HG03139 (cell line): ENCODE data around the gene PLPP2.

Experiments used
- ATAC-seq: cut with Tn5 transposase; IDR thresholded peaks from one replicate; pipeline ENCODE4 v1.9.1; 2021; ENCODE audit not compliant: unreplicated experiment

The PLPP2 gene

GRCh38 chr19:291006-291521 lies at the start of gene PLPP2:
PLPP2 (minus strand) TSS chr19:291403; CDS start chr19:291336, 67 bp downstream.
- ATAC-seq: no peak

GRCh38 chr19:340620-341385 lies 49.6 kb upstream of the PLPP2 start:
- no peak for ATAC-seq

DNA sequence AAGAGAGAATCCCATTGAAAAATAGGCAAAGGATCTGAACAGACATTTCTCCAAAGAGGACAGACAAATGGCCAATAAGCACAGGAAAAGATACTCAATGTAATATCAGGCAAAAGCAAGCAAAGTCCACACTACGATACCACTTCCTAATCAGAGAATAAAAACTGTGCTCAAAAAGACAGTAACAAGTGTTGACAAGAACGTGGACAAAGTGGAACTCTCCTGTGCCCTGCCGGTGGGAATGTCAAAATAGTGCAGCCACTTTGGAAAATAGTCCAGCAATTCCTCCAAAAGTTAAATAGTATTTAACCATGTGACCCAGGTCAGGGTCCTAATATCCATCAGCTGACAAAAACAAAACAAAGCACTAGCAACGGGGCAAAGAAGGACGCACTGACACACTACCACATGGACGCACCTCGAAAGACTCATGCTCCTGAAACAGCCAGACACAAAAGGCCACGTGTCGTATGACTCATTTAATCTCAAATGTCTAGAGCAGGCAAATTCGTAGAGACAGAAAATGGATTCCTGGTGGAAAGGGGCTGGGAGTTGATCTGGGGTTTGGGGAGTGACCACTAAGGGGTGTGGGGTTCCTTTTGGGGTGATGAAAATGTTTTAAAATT lies 48.2 kb upstream of the PLPP2 start:
- ATAC-seq: no peak

DNA sequence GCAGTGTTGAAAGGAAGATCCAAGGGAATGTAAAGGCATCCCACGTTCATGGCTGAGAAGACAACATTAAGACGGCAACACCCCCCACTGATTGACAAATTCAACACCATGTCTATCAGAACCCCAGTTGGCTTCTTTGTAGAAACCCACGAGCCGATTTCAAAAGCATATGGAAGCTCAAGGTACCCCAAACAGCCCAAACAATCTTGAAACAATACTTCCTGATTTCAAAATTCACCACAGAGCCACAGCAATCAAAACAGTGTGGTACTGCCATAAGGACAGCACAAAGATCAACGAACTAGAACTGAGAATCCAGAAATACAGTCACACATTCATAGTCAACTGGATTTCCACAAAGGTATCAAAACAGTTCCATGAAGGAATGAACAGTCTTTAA lies 47.2 kb upstream of the PLPP2 start:
- no peak for ATAC-seq

GRCh38 chr19:336067-336614 lies 44.9 kb upstream of the PLPP2 start:
- no peak for ATAC-seq

DNA sequence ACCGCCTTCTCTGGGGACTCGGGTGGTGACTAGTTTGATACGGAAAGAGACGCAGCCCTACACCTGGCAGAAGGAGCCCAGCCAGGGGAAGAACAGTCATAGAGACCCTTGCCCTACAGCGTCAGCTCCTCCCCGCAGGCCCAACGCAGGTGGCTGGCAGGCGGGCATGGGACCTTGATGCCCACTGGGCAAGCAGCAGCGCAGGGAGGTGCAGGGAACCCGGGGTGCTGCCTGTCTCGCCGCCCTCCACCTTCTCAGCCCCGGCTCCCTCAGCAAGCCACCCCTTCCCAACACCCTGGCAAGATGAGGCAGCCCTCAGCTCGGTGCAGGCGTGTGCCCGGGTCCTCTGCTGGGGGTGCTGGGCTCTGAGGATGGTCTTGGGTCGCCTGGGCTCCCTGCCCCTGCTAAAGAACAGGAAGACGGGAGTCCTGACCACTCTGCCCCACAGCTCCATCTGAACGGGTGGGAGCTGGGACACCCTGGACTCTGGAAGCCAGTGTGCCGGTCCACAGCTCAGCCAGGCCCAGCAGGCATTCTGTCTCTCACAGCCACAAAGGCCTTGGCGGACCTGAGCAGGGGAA lies 44.4 kb upstream of the PLPP2 start:
- no peak for ATAC-seq

DNA sequence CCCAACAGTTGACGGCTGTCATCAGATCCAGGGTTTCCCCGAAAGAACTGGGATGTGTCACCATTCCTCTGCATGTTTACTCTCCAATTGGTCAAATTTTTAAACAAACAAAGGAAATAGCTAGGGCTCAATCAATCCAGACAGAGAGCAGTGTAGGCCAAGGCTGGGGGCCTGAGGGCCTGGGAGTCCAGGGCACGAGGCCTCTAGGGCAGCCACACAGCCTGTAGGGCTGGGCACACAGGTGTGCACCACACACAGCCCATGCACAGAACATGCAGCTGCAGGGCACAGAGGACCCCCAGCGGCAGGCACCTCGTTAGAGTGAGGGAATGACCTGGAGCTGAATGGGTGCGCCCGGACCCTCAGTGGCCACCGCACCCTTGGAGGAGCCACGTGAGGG lies 43.9 kb upstream of the PLPP2 start:
- no peak for ATAC-seq

GRCh38 chr19:334296-335071 lies 43.3 kb upstream of the PLPP2 start:
- no peak for ATAC-seq

GRCh38 chr19:330503-330902 lies 39.3 kb upstream of the PLPP2 start:
- ATAC-seq: no peak

- ATAC-seq: no peak
Observed at GRCh38 chr19:329876-330275, 38.7 kb upstream of the PLPP2 start.

DNA sequence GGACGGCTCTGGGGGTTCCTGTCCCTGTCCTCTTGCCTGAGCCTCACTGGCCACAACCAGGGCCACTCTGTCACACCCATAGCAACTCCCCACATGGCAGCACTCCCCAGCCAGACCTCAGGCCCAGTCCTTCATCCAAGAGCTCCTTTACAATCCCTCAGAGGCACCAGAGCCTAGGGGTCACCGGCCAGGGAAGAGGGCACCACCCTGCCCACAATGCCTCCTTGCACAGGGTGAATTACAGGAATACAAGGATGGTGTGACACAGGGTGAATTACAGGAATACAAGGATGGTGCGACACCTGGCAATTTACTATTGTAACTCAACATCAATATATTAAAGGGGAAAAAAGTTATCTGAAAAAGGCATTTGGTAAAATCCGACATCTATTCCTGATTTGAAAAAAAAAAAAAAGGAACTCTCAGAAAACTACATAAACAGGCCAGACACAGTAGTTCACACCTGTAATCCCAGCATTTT lies 36.9 kb upstream of the PLPP2 start:
- ATAC-seq: no peak

- no peak for ATAC-seq
Observed at GRCh38 chr19:327291-328024, 36.3 kb upstream of the PLPP2 start.

GRCh38 chr19:326871-327270 lies 35.7 kb upstream of the PLPP2 start:
- ATAC-seq: no peak

DNA sequence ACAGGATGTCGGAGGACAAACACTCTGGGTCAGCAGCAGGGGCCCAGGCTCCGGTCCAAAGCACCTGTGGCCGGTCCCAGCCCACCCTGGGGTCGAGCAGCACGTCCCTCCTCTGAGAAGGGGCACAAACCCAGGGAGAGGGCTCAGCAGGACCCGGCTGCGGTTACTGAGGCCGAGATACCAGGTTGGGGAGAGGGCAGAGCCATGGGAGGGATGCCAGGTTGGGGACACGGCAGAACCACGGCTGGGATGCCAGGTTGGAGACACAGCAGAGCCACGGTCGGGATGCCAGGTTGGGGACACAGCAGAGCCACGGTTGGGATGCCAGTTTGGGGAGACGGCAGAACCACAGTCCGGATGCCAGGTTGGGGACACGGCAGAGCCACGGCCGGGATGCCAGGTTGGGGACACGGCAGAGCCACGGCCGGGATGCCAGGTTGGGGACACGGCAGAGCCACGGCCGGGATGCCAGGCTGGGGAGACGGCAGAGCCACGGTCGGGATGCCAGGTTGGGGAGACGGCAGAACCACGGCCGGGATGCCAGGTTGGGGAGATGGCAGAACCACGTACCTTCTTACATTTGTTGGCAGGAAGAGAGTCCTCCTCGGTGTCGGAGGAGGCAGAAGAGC lies 34.8 kb upstream of the PLPP2 start:
- ATAC-seq: no peak

DNA sequence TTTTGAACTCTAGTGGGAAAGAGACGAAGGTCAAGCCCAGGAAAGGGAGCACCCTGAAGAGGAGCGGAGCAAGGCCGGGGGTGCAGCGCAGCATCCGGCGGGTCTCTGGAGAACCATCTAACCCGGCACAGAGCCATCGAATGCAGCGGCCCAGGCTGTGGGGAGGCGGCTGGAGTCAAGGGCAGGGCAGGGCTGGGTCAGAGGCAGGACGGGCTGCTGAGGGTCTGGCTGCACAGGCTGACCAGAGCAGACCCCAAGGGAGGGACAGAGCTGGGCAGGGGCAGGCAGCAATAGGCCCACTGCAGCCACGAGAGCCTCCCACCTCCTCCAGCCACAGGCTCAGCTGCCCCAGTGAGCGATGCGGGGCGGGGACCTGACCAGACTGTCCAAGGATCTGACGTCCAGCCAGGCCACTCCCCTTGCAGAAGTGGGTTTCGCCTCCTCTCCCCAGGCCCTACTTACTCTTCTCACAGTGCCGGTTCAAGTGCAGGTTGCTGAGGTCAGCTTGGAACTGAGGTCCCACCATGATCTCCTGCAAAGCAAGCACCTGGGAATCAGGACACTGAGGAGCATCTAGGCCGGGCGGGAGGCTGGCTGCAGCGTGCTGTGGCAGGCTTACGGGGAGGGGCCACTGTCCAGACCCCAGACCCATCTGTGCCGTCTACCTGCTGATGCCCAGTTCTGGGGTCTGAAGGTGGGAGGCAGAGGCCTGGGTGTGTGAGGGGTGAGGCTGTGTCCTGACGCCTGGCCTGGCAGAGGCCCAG lies 34.2 kb upstream of the PLPP2 start:
- ATAC-seq: no peak

DNA sequence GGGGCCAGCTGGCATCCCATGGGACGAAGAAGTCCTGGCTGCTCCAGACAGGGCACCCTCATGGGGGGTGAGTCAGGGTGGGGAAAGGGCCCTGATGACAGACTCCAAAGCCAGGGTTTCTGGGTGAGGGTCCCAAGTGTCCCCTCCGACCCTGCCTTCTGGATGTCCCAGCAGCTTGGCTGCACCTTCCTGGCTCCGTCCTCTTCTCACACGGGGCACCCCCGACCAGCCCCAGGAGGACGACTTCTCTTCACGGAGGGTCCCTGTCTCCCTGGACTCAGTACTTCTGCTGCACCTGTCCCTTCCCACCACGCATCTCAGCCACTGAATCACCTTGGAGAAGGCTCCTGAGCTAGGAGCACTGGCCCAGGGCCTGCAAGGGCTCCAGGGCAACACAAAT lies 33.5 kb upstream of the PLPP2 start:
- ATAC-seq: no peak

GRCh38 chr19:322616-323015 lies 31.4 kb upstream of the PLPP2 start:
- no peak for ATAC-seq

DNA sequence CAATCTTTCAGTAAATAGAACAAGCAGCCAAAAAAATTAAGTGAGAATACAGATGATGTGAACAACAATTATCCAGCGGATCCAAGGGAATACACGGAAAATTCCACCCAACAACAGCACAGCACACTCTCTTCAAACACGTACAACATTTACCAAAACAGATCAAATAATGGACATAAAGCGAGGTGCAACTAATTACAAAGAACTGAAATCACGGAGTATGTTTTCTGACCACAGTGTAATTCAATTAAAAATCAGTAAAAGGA lies 27.2 kb upstream of the PLPP2 start:
- ATAC-seq: no peak
